Uterus (tissue), 4 donors: ENCODE measurements around the gene IFNAR1. TPM values are rescaled to one million over a fixed set of nuclear protein-coding genes. Genes with fewer than 3 reads are reported as not detected.

ENCODE experiments used
- DNase-seq, 2 donors: peaks; one replicate each; pipeline ENCODE4 v3.0.0-alpha.2; 2019 to 2020
- H3K27ac ChIP-seq, 2 donors: fragments of 200-600 bp; sonication (generic); 1 replicate in 1 of 2; 2 replicates in 1 of 2; pipeline ENCODE4 v1.5.1; 2016 to 2018
- H3K27me3 ChIP-seq, 2 donors: fragments of 200-600 bp; sonication (generic); one replicate each; pipeline ENCODE4 v1.5.1; 2018 to 2019; ENCODE audit warnings: control low read depth in 1 of 2
- H3K36me3 ChIP-seq, 2 donors: fragments of 200-600 bp; sonication (generic); one replicate each; pipeline ENCODE4 v1.5.1; 2019; ENCODE audit warnings: control low read depth in 1 of 2
- H3K4me1 ChIP-seq, 2 donors: fragments of 200-600 bp; sonication (generic); one replicate each; pipeline ENCODE4 v1.5.1; 2018 to 2019; ENCODE audit warnings: control low read depth in 1 of 2
- H3K4me3 ChIP-seq, 2 donors: fragments of 200-600 bp; sonication (generic); 1 replicate in 1 of 2; 2 replicates in 1 of 2; pipeline ENCODE4 v1.5.1; 2018 to 2019; ENCODE audit warnings: mild to moderate bottlenecking in 1 of 2
- H3K9me3 ChIP-seq, 2 donors: fragments of 200-600 bp; sonication (generic); one replicate each; pipeline ENCODE4 v1.5.1; 2019; ENCODE audit warnings: control low read depth in 1 of 2
- POLR2A ChIP-seq, 2 donors: fragments of 450-650 bp; IDR thresholded peaks; one replicate each; pipeline ENCODE4 v1.6.1; 2016; ENCODE audit warnings: antibody characterized with exemption in 2 of 2, mild to moderate bottlenecking in 1 of 2, moderate library complexity in 1 of 2
- intact Hi-C: fragments of 100-400 bp; cut with DNase I; formaldehyde crosslinking; loops from one replicate; pipeline ENCODE4 v1.15.1; 2023; ENCODE audit warnings: low total_unique reads
- total RNA-seq, 4 donors: library from RNA; depleted of rRNA in 3 of 4; stranded (reverse); fragments of >200 nt in 3 of 4; gene quantifications; one replicate each; pipeline versions ENCODE4 v1.1.0 to v1.2.4, GENCODE V29; 2014 to 2023
- TF ChIP-seq, protein P1 (sequence below), 4 experiments: fragments of 200-600 bp in 2 of 4; fragments of 450-650 bp in 2 of 4; sonication (generic) in 2 of 4; IDR thresholded peaks; one replicate each; pipeline ENCODE4 v1.5.1; 2016 to 2019; ENCODE audit warnings: antibody characterized with exemption in 4 of 4, mild to moderate bottlenecking in 2 of 4, moderate library complexity in 1 of 4
- donor health status: DM: yes; HTN: yes; CAD: no.

Gene IFNAR1
- total RNA-seq, 4 donors from 2014 or later, result 26.8 to 115 (median 39.3) TPM

GRCh38 chr21:33305938-33306337, 18.8 kb upstream of the IFNAR1 start:
- no peak for DNase-seq
- no peak overlapping the region for H3K27ac ChIP-seq
- no peaks in the 10 kb centered on the region for H3K4me1 ChIP-seq
- H3K9me3 ChIP-seq, result no peaks in the 10 kb centered on the region
- no peaks in the 10 kb centered on the region for H3K36me3 ChIP-seq
- intact Hi-C loops, result no loop called here
- no peaks in the 10 kb centered on the region for H3K27me3 ChIP-seq
- TF ChIP-seq POLR2A (IDR thresholded peaks at IDR 0.05), result no peak
- TF ChIP-seq, protein P1, sequence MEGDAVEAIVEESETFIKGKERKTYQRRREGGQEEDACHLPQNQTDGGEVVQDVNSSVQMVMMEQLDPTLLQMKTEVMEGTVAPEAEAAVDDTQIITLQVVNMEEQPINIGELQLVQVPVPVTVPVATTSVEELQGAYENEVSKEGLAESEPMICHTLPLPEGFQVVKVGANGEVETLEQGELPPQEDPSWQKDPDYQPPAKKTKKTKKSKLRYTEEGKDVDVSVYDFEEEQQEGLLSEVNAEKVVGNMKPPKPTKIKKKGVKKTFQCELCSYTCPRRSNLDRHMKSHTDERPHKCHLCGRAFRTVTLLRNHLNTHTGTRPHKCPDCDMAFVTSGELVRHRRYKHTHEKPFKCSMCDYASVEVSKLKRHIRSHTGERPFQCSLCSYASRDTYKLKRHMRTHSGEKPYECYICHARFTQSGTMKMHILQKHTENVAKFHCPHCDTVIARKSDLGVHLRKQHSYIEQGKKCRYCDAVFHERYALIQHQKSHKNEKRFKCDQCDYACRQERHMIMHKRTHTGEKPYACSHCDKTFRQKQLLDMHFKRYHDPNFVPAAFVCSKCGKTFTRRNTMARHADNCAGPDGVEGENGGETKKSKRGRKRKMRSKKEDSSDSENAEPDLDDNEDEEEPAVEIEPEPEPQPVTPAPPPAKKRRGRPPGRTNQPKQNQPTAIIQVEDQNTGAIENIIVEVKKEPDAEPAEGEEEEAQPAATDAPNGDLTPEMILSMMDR (IDR thresholded peaks at IDR 0.05), result no peak
- no peak overlapping the region for H3K4me3 ChIP-seq

GRCh38 chr21:33308586-33309490, 15.9 kb upstream of the IFNAR1 start:
- intact Hi-C loops, result no loop called here
- DNase-seq, result no peak

GRCh38 chr21:33309778-33310177, 15.0 kb upstream of the IFNAR1 start:
- no peaks in the 10 kb centered on the region for H3K4me1 ChIP-seq
- no peak overlapping the region for H3K4me3 ChIP-seq
- H3K27ac ChIP-seq, result no peak overlapping the region
- H3K36me3 ChIP-seq, result no peaks in the 10 kb centered on the region
- TF ChIP-seq POLR2A (IDR thresholded peaks at IDR 0.05), result no peak
- TF ChIP-seq, protein P1 (IDR thresholded peaks at IDR 0.05), result no peak
- H3K9me3 ChIP-seq, result no peaks in the 10 kb centered on the region
- DNase-seq, result no peak
- H3K27me3 ChIP-seq, result no peaks in the 10 kb centered on the region
- intact Hi-C loops, result no loop called here

More at GRCh38 chr21:33308586-33309490, 15.9 kb upstream of the IFNAR1 start:
- no peak overlapping the region for H3K4me3 ChIP-seq
- no peaks in the 10 kb centered on the region for H3K4me1 ChIP-seq
- no peak overlapping the region for H3K27ac ChIP-seq
- H3K9me3 ChIP-seq, result no peaks in the 10 kb centered on the region
- TF ChIP-seq POLR2A (IDR thresholded peaks at IDR 0.05), result no peak
- TF ChIP-seq, protein P1 (IDR thresholded peaks at IDR 0.05), result no peak
- no peaks in the 10 kb centered on the region for H3K27me3 ChIP-seq
- H3K36me3 ChIP-seq, result no peaks in the 10 kb centered on the region

GRCh38 chr21:33312121-33312520, 12.6 kb upstream of the IFNAR1 start:
- no peaks in the 10 kb centered on the region for H3K9me3 ChIP-seq
- no peak overlapping the region for H3K4me3 ChIP-seq
- no peaks in the 10 kb centered on the region for H3K36me3 ChIP-seq
- no peaks in the 10 kb centered on the region for H3K4me1 ChIP-seq
- intact Hi-C loops, result no loop called here
- no peak for DNase-seq
- no peak overlapping the region for H3K27ac ChIP-seq
- no peaks in the 10 kb centered on the region for H3K27me3 ChIP-seq
- TF ChIP-seq POLR2A (IDR thresholded peaks at IDR 0.05), result no peak
- TF ChIP-seq, protein P1 (IDR thresholded peaks at IDR 0.05), result no peak

- Histone ChIP-seq H3K36me3 (no peaks in the 10 kb centered on the region), H3K27ac (no peak overlapping the region), H3K9me3 (no peaks in the 10 kb centered on the region), H3K27me3 (no peaks in the 10 kb centered on the region), H3K4me1 (no peaks in the 10 kb centered on the region), H3K4me3 (no peak overlapping the region)
- no peak for DNase-seq
- TF ChIP-seq POLR2A (IDR thresholded peaks at IDR 0.05), result no peak
- TF ChIP-seq, protein P1 (IDR thresholded peaks at IDR 0.05), result no peak
- intact Hi-C loops, result no loop called here
These were observed 11.6 kb upstream of the IFNAR1 start for GRCh38 chr21:33313183-33313582.
